ENCODE results near the gene TIMP2.

Gene TIMP2

DNA sequence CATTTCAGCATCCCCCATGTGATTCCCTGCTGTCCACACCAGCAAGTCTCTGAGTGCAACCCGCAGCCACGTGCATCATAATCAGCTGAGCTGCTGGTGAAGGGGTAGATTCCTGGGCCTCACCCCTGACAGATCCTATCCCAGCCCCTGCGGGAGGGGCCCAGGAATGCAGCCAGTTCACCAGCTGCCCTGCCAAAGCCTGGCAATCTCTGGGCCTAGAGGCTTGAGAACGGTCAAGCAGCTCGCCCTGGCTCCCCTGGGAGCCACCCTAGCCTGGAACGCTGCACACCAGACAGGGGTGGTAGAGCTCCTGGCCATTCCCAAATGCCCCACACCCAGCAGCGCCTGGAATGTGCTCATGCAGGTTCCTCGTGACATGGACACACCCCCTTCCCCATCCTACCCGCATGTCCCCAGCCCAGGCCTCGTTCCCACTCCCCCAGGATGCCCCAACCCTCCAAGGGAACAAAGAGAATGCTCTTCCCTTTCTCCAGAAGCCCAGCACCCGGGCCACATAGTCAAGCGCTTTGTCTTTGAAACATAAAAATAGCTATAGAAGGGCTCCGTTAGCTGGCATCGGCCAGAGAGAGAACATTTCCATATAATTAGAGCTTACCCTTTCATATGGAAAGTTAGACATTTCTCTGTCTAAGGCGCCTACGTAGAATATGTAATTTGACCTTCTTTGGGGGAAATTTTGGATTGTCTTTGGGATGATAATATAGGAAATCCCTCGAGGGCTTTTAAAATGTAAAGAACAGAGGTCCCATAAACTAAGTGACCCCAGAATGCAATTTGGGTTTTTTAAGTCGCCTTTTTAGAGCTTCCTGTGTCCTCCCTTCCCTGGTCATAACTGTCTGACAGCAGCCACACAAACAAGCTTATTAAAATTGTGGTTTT lies 25.6 kb downstream of the TIMP2 start:
- Histone ChIP-seq H3K4me3 (ENCODE audit: low read depth in 1 of 2, low read length in 2 of 2) (no peak overlapping the region), H3K9me3 (ENCODE audit: low read length) (no peaks in the 10 kb centered on the region), H3K9ac (ENCODE audit: low read length) (no peak overlapping the region), H3K36me3 (ENCODE audit: insufficient read depth, low read length) (peaks cover 19% of the 10 kb centered on the region), H3K4me1 (ENCODE audit: insufficient read depth, low read length) (peaks cover 64% of the 10 kb centered on the region), H3K27ac (ENCODE audit: low read depth, low read length) (peak overlapping the region; percentile 7), H3K27me3 (ENCODE audit: control insufficient read depth in 1 of 2, insufficient read depth in 2 of 2, low read length in 2 of 2) (no peaks in the 10 kb centered on the region)

DNA sequence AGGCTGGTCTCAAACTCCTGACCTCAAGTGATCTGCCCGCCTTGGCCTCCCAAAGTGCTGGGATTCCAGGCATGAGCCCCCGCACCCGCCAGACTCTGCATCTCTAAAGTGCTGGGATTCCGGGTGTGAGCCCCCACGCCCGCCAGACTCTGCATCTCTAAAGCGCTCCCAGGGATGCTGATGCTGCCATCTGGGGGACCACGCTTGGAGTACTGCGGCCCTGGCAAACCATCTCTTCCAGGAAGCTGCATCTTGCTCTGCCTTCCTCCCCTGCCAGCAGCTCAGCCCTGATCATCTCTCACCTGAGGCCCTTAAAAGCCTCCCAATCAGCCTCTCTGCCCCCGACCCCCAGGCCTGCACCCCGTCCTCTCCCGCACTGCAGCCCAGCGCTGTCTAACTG lies 26.2 kb downstream of the TIMP2 start:
- Histone ChIP-seq H3K27ac (ENCODE audit: low read depth, low read length) (no peak overlapping the region), H3K27me3 (ENCODE audit: control insufficient read depth in 1 of 2, insufficient read depth in 2 of 2, low read length in 2 of 2) (no peaks in the 10 kb centered on the region), H3K9me3 (ENCODE audit: low read length) (no peaks in the 10 kb centered on the region), H3K4me1 (ENCODE audit: insufficient read depth, low read length) (peaks cover 69% of the 10 kb centered on the region), H3K36me3 (ENCODE audit: insufficient read depth, low read length) (peaks cover 13% of the 10 kb centered on the region), H3K9ac (ENCODE audit: low read length) (no peak overlapping the region), H3K4me3 (ENCODE audit: low read depth in 1 of 2, low read length in 2 of 2) (no peak overlapping the region)

DNA sequence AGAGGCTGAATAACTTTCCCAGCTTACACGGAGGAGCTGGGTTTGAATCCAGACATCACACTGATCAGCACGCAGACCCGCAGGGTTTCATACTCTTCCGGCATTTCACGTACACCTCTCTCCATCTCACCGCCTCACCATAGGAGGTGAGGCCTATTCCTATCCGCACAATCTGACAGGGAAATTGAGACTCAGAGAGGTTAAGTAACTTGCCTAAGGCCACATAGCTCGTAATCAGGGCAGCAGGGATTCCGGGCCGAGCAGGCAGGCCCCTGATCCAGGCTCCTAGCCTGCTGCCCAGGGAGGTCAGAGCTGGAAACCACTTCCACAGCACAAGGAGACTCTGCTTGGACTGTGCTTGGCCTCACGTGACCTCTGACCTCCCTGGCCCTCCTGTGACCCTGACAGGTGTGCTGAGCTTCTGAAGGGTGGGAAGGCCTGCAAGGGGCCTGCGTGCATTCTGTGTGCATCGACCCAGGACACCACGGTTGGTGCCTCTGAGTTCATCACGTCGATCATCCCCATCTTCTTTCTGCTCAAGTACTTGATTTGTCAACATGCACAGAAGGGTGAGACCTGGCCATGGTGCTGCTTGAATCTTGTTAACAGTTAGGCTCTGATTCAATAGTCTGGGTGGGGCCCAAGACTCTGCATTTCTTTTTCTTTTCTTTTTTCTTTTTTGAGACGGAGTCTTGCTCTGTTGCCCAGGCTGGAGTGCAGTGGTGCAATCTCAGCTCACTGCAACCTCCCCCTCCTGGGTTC lies 26.9 kb downstream of the TIMP2 start:
- Histone ChIP-seq H3K9ac (ENCODE audit: low read length) (no peak overlapping the region), H3K27me3 (ENCODE audit: control insufficient read depth in 1 of 2, insufficient read depth in 2 of 2, low read length in 2 of 2) (no peaks in the 10 kb centered on the region), H3K4me1 (ENCODE audit: insufficient read depth, low read length) (peaks cover 69% of the 10 kb centered on the region), H3K9me3 (ENCODE audit: low read length) (no peaks in the 10 kb centered on the region), H3K27ac (ENCODE audit: low read depth, low read length) (no peak overlapping the region), H3K36me3 (ENCODE audit: insufficient read depth, low read length) (peaks cover 6% of the 10 kb centered on the region), H3K4me3 (ENCODE audit: low read depth in 1 of 2, low read length in 2 of 2) (no peak overlapping the region)

DNA sequence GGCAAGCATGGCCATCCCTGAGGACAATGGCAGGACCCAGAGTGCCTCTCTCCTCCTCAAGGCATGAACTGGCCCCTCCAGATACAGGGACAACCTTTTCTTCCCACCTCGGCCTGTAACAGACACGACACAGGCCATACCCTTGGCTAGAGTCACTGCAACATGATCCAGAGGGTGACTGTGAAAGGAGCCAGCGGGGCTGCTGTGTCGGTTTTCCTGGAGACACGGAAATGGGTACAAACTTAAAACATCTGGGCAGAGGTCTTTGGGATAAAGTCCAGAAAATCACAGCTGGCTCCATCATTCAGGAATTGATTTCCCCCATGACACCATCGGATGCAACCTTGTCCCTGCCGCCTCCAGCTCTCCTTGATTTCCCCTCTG lies 27.5 kb downstream of the TIMP2 start:
- peaks cover 69% of the 10 kb centered on the region for H3K4me1 ChIP-seq (ENCODE audit: insufficient read depth, low read length)
- H3K27ac ChIP-seq (ENCODE audit: low read depth, low read length), result no peak overlapping the region
- no peaks in the 10 kb centered on the region for H3K27me3 ChIP-seq (ENCODE audit: control insufficient read depth in 1 of 2, insufficient read depth in 2 of 2, low read length in 2 of 2)
- no peaks in the 10 kb centered on the region for H3K9me3 ChIP-seq (ENCODE audit: low read length)
- peaks cover 4% of the 10 kb centered on the region for H3K36me3 ChIP-seq (ENCODE audit: insufficient read depth, low read length)
- no peak overlapping the region for H3K4me3 ChIP-seq (ENCODE audit: low read depth in 1 of 2, low read length in 2 of 2)
- H3K9ac ChIP-seq (ENCODE audit: low read length), result no peak overlapping the region

DNA sequence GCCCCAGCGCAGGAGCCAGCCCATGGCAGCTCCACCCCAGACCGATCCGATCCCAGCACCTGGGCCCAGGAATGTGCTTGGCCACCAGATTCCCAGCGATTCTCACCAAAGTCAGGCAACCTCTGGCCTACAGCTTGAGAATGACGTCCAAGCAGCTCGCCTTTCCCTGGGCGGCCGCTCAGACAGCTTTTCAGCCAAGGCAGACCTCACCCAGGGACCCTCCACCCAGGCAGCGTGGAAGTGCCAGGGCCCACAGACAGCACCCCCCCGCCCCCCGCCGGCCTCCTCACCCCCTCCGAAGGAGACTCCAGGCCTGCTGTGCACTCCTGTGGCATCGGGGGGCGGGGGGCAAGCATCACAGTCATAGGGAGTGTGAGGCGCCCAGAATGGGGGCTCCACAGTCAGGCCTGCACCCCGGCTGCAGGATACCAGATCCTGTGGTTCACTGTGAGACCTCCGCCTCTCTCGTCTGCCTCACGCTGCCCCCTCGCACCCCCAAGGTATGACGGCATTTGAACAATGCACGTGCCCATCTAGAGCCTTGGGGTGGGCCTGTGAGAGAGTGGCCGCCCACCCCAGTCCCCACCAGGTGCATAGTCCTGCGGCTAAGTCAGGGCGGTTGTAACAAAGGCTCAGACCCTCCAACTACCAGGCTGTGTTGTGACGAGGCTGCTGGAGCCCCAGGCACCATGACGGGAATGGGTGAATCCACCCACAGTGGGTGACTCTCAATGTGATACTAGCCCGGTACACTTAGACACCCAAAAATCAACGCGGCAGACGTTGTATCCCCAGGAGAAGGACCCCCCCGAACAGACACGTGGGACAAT lies 28.1 kb downstream of the TIMP2 start:
- H3K27ac ChIP-seq (ENCODE audit: low read depth, low read length), result peak overlapping the region; percentile 45
- no peaks in the 10 kb centered on the region for H3K27me3 ChIP-seq (ENCODE audit: control insufficient read depth in 1 of 2, insufficient read depth in 2 of 2, low read length in 2 of 2)
- no peaks in the 10 kb centered on the region for H3K9me3 ChIP-seq (ENCODE audit: low read length)
- no peak overlapping the region for H3K9ac ChIP-seq (ENCODE audit: low read length)
- H3K4me1 ChIP-seq (ENCODE audit: insufficient read depth, low read length), result peaks cover 71% of the 10 kb centered on the region
- no peak overlapping the region for H3K4me3 ChIP-seq (ENCODE audit: low read depth in 1 of 2, low read length in 2 of 2)
- H3K36me3 ChIP-seq (ENCODE audit: insufficient read depth, low read length), result peaks cover 4% of the 10 kb centered on the region

DNA sequence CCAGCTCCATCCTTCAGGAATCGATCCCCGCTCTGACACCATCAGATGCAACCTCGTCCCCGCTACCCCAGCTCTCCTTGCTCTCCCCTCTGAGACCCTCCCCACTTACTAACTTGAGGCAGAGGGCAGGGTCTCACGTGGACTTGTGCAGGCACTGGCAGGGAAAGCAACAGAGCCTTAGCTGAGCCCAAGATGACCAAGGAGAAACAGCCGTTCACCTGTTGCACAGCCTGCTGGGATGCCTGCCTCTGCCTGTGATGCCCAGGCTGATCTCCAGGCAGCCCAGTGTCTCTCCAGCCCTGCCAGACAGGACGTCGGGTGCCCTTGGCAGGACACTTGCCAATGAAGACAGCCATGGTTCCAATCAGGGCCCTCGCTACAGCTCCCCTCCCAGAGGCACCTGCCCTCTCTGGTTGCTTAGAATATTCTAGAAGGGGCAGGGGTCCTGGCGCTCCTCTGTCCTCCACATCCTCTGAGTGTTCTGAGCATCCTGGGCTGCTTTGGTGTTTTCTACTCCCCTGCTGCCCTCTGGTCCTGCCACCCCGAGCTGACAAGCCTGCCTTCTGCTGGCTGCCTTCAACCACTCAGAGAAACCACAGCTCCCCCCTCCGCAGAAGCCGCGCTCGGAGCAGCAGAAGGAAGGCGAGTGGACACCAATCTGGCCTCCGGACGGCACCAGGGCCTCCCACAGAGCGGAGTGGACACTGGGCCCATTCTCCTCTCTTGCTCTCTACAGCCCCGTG lies 28.9 kb downstream of the TIMP2 start:
- peaks cover 79% of the 10 kb centered on the region for H3K4me1 ChIP-seq (ENCODE audit: insufficient read depth, low read length)
- H3K9ac ChIP-seq (ENCODE audit: low read length), result no peak overlapping the region
- H3K27ac ChIP-seq (ENCODE audit: low read depth, low read length), result peak overlapping the region; percentile 45
- H3K9me3 ChIP-seq (ENCODE audit: low read length), result no peaks in the 10 kb centered on the region
- peak overlapping the region in 1 of 2 donors; percentile 16 for H3K4me3 ChIP-seq (ENCODE audit: low read depth in 1 of 2, low read length in 2 of 2)
- no peaks in the 10 kb centered on the region for H3K27me3 ChIP-seq (ENCODE audit: control insufficient read depth in 1 of 2, insufficient read depth in 2 of 2, low read length in 2 of 2)
- peaks cover 3% of the 10 kb centered on the region for H3K36me3 ChIP-seq (ENCODE audit: insufficient read depth, low read length)

DNA sequence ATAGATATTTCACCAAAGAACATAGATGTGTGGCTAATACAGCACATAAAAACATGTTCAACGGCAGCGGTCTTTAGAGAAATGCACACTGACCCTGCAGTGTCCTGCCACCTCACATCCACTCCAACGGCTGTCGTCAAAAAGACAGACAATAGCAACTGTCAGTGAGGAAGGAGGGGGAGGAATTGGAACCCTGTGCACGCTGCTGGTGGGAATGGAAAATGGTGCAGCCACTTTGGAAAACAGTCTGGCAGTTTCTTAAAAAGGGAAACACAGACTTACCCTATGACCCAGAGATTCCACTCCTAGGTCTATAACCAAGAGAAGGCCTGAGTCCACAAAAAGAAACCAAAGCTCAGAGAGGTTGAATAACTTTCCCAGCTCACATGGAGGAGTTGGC lies 29.9 kb downstream of the TIMP2 start:
- Histone ChIP-seq H3K9me3 (ENCODE audit: low read length) (no peaks in the 10 kb centered on the region), H3K4me1 (ENCODE audit: insufficient read depth, low read length) (peaks cover 86% of the 10 kb centered on the region), H3K27me3 (ENCODE audit: control insufficient read depth in 1 of 2, insufficient read depth in 2 of 2, low read length in 2 of 2) (no peaks in the 10 kb centered on the region), H3K4me3 (ENCODE audit: low read depth in 1 of 2, low read length in 2 of 2) (peak overlapping the region in 1 of 2 donors; percentile 16), H3K36me3 (ENCODE audit: insufficient read depth, low read length) (no peaks in the 10 kb centered on the region), H3K27ac (ENCODE audit: low read depth, low read length) (no peak overlapping the region), H3K9ac (ENCODE audit: low read length) (no peak overlapping the region)

DNA sequence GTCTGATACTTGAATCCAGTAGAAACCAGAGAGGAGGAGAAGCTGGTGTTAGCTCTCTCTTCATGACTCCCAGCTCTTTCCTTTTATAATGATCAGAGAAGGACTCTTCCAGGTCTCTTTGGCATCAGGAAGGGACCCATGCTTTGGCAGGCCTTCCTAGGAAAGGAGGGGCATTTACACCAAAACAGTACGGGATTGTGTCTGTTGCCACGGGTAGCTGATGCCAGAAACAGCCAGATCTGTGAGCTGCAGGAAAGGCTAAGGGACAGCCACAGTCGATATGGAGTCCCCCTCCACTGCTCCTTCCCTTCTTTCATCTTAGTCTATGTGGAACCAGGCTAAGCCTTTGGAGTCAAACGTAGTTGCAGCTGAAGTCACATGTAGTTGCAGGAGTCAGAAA lies 31.5 kb downstream of the TIMP2 start:
- Histone ChIP-seq H3K4me3 (ENCODE audit: low read depth in 1 of 2, low read length in 2 of 2) (no peak overlapping the region), H3K9ac (ENCODE audit: low read length) (no peak overlapping the region), H3K36me3 (ENCODE audit: insufficient read depth, low read length) (no peaks in the 10 kb centered on the region), H3K27me3 (ENCODE audit: control insufficient read depth in 1 of 2, insufficient read depth in 2 of 2, low read length in 2 of 2) (no peaks in the 10 kb centered on the region), H3K9me3 (ENCODE audit: low read length) (no peaks in the 10 kb centered on the region), H3K4me1 (ENCODE audit: insufficient read depth, low read length) (peaks cover 88% of the 10 kb centered on the region), H3K27ac (ENCODE audit: low read depth, low read length) (peak overlapping the region; percentile 49)

DNA sequence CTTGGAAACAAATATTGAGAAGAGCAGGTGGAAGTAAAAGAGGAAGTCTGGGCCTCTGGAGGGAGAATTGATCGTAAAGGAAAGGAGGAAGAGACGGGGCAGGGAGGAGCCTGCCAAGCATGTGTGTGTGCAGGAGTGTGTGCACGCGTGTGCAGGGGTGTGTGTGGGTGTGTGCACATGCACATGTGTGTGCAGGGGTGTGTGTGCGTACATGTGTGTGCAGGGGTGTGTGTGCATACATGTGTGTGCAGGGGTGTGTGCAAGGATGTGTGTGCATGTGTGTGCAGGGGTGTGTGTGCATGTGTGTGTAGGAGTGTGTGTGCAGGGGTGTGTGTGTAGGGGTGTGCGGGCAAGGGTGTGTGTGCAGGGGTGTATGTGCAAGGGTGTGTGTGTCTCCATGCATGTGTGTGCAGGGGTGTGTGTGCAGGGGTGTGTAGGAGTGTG lies 32.2 kb downstream of the TIMP2 start:
- peaks cover 84% of the 10 kb centered on the region for H3K4me1 ChIP-seq (ENCODE audit: insufficient read depth, low read length)

DNA sequence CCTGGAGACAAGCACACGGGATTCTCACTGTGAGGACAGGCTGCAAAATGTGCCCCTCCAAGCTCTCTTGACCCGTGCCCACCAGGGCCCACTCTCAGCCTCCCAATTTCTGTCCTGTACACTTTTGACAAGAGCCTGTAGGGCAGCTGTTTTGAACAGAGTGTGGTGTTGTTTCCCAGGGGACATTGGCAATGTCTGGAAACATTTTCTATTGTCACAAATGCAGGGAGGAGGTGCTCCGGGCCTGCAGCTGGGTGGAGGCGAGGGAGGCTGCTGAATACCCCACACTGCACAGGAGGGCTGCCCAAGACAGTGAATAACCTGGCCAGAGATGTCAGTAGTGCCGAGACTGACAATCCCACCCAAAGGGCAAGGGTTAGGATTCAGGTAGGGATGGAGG lies 32.7 kb downstream of the TIMP2 start:
- Histone ChIP-seq H3K4me1 (ENCODE audit: insufficient read depth, low read length) (peaks cover 79% of the 10 kb centered on the region), H3K9ac (ENCODE audit: low read length) (no peak overlapping the region), H3K9me3 (ENCODE audit: low read length) (no peaks in the 10 kb centered on the region), H3K36me3 (ENCODE audit: insufficient read depth, low read length) (no peaks in the 10 kb centered on the region), H3K4me3 (ENCODE audit: low read depth in 1 of 2, low read length in 2 of 2) (no peak overlapping the region), H3K27me3 (ENCODE audit: control insufficient read depth in 1 of 2, insufficient read depth in 2 of 2, low read length in 2 of 2) (no peaks in the 10 kb centered on the region), H3K27ac (ENCODE audit: low read depth, low read length) (no peak overlapping the region)

More for the DNA sequence above, 32.2 kb downstream of the TIMP2 start:
- Histone ChIP-seq H3K4me3 (ENCODE audit: low read depth in 1 of 2, low read length in 2 of 2) (no peak overlapping the region), H3K9ac (ENCODE audit: low read length) (no peak overlapping the region), H3K9me3 (ENCODE audit: low read length) (no peaks in the 10 kb centered on the region), H3K27ac (ENCODE audit: low read depth, low read length) (no peak overlapping the region), H3K36me3 (ENCODE audit: insufficient read depth, low read length) (no peaks in the 10 kb centered on the region), H3K27me3 (ENCODE audit: control insufficient read depth in 1 of 2, insufficient read depth in 2 of 2, low read length in 2 of 2) (no peaks in the 10 kb centered on the region)

All from muscle layer of colon (tissue), 2 donors.